Natural killer cell treated with Interleukin-12 subunit alpha and Interleukin-12 subunit beta and Interleukin-15 and Interleukin-18, amount 100 ng/mL, for 72 hours (primary cell): ENCODE data around the gene TSPAN10. TPM values are rescaled to one million over a fixed set of nuclear protein-coding genes. Genes with fewer than 3 reads are reported as not detected.

Source experiments
- ATAC-seq, 2 donors: fragments of 150-1000 bp; cut with Tn5 transposase in 1 of 2; sonication (Bioruptor Pico), chemical (Tn5 transposase) in 1 of 2; 2 replicates each; pipeline ENCODE4 v1.10.0; 2021
- DNase-seq: peaks from one replicate; pipeline ENCODE4 v3.0.0; 2022; ENCODE audit warnings: low spot score
- H3K27ac Mint-ChIP-seq, 2 donors: 1 replicate in 1 of 2; 2 replicates in 1 of 2; pipeline ENCODE4 v1.8.0; 2022; ENCODE audit warnings: mixed read lengths in 2 of 2, mild to moderate bottlenecking in 1 of 2, moderate library complexity in 1 of 2
- H3K27me3 Mint-ChIP-seq, 2 donors: 1 replicate in 1 of 2; 2 replicates in 1 of 2; pipeline ENCODE4 v1.8.0; 2022; ENCODE audit warnings: mixed read lengths in 2 of 2
- H3K36me3 Mint-ChIP-seq: one replicate; pipeline ENCODE4 v1.8.0; 2022; ENCODE audit warnings: mixed read lengths
- H3K4me1 Mint-ChIP-seq, 2 donors: 1 replicate in 1 of 2; 2 replicates in 1 of 2; pipeline ENCODE4 v1.8.0; 2022; ENCODE audit warnings: low read depth in 2 of 2, mixed read lengths in 2 of 2, mild to moderate bottlenecking in 1 of 2
- H3K4me3 Mint-ChIP-seq: one replicate; pipeline ENCODE4 v1.8.0; 2022; ENCODE audit warnings: mixed read lengths
- H3K9me3 Mint-ChIP-seq: 2 replicates; pipeline ENCODE4 v1.8.0; 2022; ENCODE audit warnings: mixed read lengths
- total RNA-seq, 2 donors: library from RNA; stranded (reverse); gene quantifications; one replicate each; pipeline ENCODE4 v1.2.3, GENCODE V29; 2022

Gene TSPAN10
- total RNA-seq, 2 donors from 2014 or later = 0.50 TPM; not detected in 1

DNA sequence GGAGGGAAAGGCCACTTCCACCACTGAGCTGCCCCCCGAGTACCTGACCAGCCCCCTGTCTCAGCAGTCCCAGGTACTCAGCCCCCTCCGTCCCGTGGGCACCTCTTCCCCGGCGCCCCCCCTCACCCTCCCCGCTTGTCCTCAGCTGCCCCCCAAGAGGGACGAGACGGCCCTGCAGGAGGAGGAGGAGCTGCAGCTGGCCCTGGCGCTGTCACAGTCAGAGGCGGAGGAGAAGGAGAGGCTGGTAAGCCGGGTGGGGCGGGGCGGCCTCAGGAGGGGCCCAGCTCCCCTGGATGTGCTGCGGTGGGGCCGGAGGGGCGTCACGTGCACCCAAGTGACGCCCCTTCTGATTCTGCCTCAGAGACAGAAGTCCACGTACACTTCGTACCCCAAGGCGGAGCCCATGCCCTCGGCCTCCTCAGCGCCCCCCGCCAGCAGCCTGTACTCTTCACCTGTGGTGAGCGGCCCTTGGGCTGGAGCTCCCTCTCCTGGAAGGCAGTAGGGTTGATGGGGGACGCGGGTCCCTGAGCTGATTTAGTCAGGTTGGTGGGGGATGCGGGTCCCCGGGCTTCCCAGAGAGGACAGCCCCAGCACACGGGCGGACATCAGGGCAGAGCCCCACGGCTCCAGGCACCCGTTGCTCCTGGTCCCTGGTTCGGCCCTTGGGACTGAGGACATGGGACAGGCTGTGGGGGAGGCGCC is 56.7 kb downstream of the TSPAN10 start:
- Mint-ChIP-seq H3K36me3 (peaks cover 4% of the 10 kb centered on the region), H3K4me1 (peaks cover 7 to 27% of the 10 kb centered on the region in 2 donors), H3K4me3 (no peak overlapping the region), H3K9me3 (no peaks in the 10 kb centered on the region), H3K27me3 (no peaks in the 10 kb centered on the region), H3K27ac (no peak overlapping the region)
- ATAC-seq (no peak), DNase-seq (no peak)

DNA sequence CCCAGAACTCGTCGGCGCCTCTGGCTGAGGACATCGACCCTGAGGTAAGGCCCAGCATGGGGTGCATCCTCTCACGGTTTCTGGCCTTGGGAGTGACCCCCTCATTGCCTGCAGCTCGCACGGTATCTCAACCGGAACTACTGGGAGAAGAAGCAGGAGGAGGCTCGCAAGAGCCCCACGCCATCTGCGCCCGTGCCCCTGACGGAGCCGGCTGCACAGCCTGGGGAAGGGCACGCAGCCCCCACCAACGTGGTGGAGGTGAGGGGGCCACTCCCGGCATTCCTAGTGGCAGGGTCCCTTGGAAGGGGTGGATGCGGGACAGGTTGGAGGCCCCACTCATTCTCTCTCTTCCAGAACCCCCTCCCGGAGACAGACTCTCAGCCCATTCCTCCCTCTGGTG is 57.8 kb downstream of the TSPAN10 start:
- peaks cover 0 to 16% of the 10 kb centered on the region in 2 donors for H3K4me1 Mint-ChIP-seq
- H3K27me3 Mint-ChIP-seq = no peaks in the 10 kb centered on the region
- DNase-seq (no peak), ATAC-seq (no peak)
- H3K9me3 Mint-ChIP-seq = no peaks in the 10 kb centered on the region
- no peak overlapping the region for H3K4me3 Mint-ChIP-seq
- no peak overlapping the region for H3K27ac Mint-ChIP-seq
- peaks cover 4% of the 10 kb centered on the region for H3K36me3 Mint-ChIP-seq

DNA sequence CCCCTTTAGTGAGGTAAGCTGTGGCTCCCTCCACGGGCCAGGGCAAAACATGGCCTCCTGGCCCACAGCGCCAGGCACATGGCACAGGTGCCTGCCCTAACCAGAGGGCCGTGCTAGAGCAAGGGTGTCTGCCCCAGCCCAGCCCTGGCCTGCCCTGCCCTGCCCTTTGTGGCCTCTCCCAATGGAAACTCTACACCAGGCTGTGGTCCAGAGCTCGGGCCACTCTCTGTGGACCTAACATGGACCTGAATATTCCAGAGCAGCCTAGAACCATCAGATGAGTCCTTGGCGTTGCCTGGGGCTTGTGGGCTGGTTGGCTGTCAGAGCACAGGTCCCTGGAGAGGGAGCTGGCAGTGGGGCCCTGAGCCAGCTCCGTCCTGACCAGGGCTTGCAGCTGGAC is 58.2 kb downstream of the TSPAN10 start:
- H3K36me3 Mint-ChIP-seq = peaks cover 4% of the 10 kb centered on the region
- H3K4me1 Mint-ChIP-seq = peaks cover 0 to 12% of the 10 kb centered on the region in 2 donors
- no peaks in the 10 kb centered on the region for H3K9me3 Mint-ChIP-seq
- no peak for DNase-seq
- no peaks in the 10 kb centered on the region for H3K27me3 Mint-ChIP-seq
- no peak overlapping the region for H3K27ac Mint-ChIP-seq
- no peak for ATAC-seq
- no peak overlapping the region for H3K4me3 Mint-ChIP-seq

DNA sequence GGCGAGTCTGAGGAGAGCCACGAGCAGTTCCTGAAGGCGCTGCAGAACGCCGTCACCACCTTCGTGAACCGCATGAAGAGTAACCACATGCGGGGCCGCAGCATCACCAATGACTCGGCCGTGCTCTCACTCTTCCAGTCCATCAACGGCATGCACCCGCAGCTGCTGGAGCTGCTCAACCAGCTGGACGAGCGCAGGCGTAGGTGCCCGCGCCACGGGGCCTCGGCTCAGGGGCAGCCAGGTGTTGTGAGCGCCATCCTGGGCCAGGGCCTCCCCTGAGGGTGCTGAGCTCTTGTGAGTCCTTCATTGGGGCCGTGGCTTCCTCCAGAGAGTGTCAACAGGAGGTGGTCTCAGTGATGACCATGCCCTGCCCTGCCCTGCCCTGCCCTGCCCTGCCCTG is 58.8 kb downstream of the TSPAN10 start:
- no peak overlapping the region for H3K4me3 Mint-ChIP-seq
- peaks cover under 1 to 13% of the 10 kb centered on the region in 2 donors for H3K4me1 Mint-ChIP-seq
- H3K9me3 Mint-ChIP-seq = no peaks in the 10 kb centered on the region
- DNase-seq = no peak
- no peaks in the 10 kb centered on the region for H3K27me3 Mint-ChIP-seq
- H3K27ac Mint-ChIP-seq = no peak overlapping the region
- H3K36me3 Mint-ChIP-seq = peaks cover 4% of the 10 kb centered on the region
- ATAC-seq = no peak

DNA sequence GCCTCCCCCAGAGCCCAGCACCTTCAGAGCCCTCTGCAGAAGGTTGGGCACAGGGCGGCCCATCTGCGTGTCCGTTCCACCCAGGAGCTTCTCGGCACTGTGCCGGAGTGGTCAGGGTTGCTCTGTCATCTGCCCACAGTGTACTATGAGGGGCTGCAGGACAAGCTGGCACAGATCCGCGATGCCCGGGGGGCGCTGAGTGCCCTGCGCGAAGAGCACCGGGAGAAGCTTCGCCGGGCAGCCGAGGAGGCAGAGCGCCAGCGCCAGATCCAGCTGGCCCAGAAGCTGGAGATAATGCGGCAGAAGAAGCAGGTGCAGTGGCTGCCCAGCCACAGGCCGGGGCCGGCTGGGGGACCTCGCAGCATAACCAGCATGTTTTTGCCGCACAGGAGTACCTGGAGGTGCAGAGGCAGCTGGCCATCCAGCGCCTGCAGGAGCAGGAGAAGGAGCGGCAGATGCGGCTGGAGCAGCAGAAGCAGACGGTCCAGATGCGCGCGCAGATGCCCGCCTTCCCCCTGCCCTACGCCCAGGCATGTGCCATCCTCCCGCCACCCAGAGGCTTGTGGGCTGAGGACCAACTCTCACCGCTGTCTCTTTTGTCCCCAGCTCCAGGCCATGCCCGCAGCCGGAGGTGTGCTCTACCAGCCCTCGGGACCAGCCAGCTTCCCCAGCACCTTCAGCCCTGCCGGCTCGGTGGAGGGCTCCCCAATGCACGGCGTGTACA is 59.4 kb downstream of the TSPAN10 start:
- no peak overlapping the region for H3K27ac Mint-ChIP-seq
- H3K36me3 Mint-ChIP-seq = peaks cover 4% of the 10 kb centered on the region

DNA sequence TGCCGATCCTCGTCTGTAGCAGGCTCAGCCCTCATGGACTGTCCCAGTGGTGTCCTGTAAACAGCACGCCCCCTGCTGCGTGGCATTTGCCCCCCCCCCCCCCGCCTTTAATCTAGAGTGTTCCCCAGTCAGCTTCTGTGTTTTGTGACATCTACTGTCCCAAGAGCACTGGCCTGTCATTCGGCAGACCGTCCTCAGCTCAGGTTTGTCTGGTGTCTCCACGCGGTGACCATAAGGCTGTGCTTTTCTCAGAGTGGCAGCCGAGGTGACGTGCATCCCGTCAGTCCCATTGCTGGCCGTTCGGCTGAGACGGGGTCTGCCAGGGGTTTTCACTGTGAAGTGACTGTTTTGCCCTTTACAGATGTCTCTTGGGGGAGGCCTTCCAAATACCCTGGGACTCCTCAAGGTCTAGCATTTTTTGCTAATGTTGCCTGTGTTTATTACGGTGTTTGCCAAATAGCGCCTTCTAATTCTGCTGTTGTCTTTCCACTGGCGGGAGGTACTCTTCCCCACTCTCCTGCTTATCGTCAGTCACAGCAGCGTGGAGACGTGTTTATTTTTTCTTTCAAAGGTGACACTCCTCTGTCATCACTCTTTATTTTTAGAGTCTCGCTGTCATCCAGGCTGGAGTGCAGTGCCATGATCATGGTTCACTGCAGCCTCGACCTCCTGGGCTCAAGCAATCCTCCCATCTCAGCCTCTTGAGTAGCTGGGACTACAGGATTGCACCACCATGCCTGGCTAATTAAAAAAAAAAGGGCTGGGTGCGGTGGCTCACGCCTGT is 60.5 kb downstream of the TSPAN10 start:
- H3K4me3 Mint-ChIP-seq = no peak overlapping the region
- H3K27ac Mint-ChIP-seq = no peak overlapping the region
- no peaks in the 10 kb centered on the region for H3K9me3 Mint-ChIP-seq
- H3K27me3 Mint-ChIP-seq = no peaks in the 10 kb centered on the region
- peaks cover 4% of the 10 kb centered on the region for H3K36me3 Mint-ChIP-seq
- peaks cover 8 to 15% of the 10 kb centered on the region in 2 donors for H3K4me1 Mint-ChIP-seq
- no peak for DNase-seq
- ATAC-seq = no peak

More for the DNA sequence above, 59.4 kb downstream of the TSPAN10 start:
- H3K27me3 Mint-ChIP-seq = no peaks in the 10 kb centered on the region
- ATAC-seq (no peak), DNase-seq (no peak)
- no peak overlapping the region for H3K4me3 Mint-ChIP-seq
- H3K9me3 Mint-ChIP-seq = no peaks in the 10 kb centered on the region
- H3K4me1 Mint-ChIP-seq = peaks cover 4 to 11% of the 10 kb centered on the region in 2 donors

Other genes with a start within 250 kb of the TSPAN10 start
- under 1 TPM; 0.52 to 0.84 TPM for gene BAHCC1, start 241.7 kb upstream of the TSPAN10 start, total RNA-seq
- gene ACTG1, start 124.4 kb upstream of the TSPAN10 start, total RNA-seq = 1,000 to 10,000 TPM; 4,962 to 5,145 TPM
- gene FSCN2, start 108.8 kb upstream of the TSPAN10 start, total RNA-seq = under 1 TPM; 0.21 to 0.64 TPM
- 10 to 100 TPM; 35.5 to 76.6 TPM for gene FAAP100, start 84.8 kb upstream of the TSPAN10 start, total RNA-seq
- gene NPLOC4, start 84 bp upstream of the TSPAN10 start, total RNA-seq = 100 to 1,000 TPM; 161 to 174 TPM
- gene PDE6G, start 19.3 kb downstream of the TSPAN10 start, total RNA-seq = 1 to 10 TPM; 4.8 to 8.9 TPM
- gene OXLD1, start 29.4 kb downstream of the TSPAN10 start, total RNA-seq = 10 to 100 TPM; 35.2 to 45.6 TPM
- 10 to 100 TPM; 38.0 to 90.1 TPM for gene CCDC137, start 29.5 kb downstream of the TSPAN10 start, total RNA-seq
- gene ARL16, start 46.6 kb downstream of the TSPAN10 start, total RNA-seq = 10 to 100 TPM; 35.5 to 54.7 TPM
- gene HGS, start 46.8 kb downstream of the TSPAN10 start, total RNA-seq = 100 to 1,000 TPM; 140 to 220 TPM
- 100 to 1,000 TPM in 1 of 2 donors, 10 to 100 TPM in 1; 98.7 to 226 TPM for gene MRPL12, start 66.2 kb downstream of the TSPAN10 start, total RNA-seq
- 10 to 100 TPM; 17.5 to 36.3 TPM for gene SLC25A10, start 75.1 kb downstream of the TSPAN10 start, total RNA-seq
- not detected for gene GCGR, start 167.0 kb downstream of the TSPAN10 start, total RNA-seq
- 100 to 1,000 TPM in 1 of 2 donors, 10 to 100 TPM in 1; 83.9 to 104 TPM for gene MCRIP1, start 196.1 kb downstream of the TSPAN10 start, total RNA-seq
- not detected for gene PPP1R27, start 197.9 kb downstream of the TSPAN10 start, total RNA-seq
- 100 to 1,000 TPM; 691 to 774 TPM for gene P4HB, start 223.3 kb downstream of the TSPAN10 start, total RNA-seq
- 100 to 1,000 TPM; 874 to 929 TPM for gene ARHGDIA, start 234.1 kb downstream of the TSPAN10 start, total RNA-seq